GM21619 (cell line): ENCODE measurements around the gene ROBO2.

Experiments
- ATAC-seq: cut with Tn5 transposase; IDR thresholded peaks from one replicate; pipeline ENCODE4 v1.9.1; 2021; ENCODE audit not compliant: unreplicated experiment

Gene ROBO2

GRCh38 chr3:77102951-77103769 is 63.3 kb downstream of the ROBO2 start:
- no peak for ATAC-seq

DNA sequence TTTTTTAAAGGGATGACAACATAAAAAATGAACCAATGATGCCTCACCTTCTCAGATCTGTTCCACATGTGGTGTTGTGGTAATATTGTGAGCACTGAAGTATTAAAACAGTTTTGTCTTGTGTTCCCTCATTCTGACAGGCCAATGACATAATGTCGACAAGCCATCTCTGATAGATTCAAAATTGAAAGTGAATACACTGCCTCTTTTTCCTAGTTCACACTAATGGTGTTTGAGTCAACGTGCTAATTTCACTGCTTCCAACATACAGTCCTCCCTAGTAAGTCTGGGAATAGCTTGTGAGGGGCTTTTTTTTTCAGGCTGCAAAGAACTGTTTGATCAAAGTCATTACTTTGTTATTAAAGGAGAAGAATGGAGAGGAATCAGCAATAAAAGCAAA is 82.8 kb downstream of the ROBO2 start:
- ATAC-seq = no peak

- no peak for ATAC-seq
Measured at GRCh38 chr3:77125966-77126365, 86.1 kb downstream of the ROBO2 start.

DNA sequence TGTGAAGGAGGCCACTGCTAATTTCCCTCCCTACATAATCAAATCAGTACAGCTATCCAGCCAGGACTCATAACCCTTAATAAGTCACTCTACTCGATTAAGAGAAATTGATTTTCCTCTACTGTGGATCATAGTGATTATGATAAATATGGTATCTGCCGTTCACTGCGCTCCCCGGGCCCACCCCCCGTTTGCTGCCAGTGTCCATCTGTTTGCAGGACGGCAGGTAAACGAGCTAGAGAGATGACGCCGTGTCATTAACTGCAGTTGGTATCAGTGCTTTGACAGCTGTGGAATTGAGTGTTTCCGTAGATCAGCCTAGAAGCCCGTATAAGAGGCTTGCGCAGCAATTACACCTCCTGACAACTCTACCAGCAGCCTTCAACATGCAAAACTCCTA is 94.9 kb downstream of the ROBO2 start:
- ATAC-seq = no peak

DNA sequence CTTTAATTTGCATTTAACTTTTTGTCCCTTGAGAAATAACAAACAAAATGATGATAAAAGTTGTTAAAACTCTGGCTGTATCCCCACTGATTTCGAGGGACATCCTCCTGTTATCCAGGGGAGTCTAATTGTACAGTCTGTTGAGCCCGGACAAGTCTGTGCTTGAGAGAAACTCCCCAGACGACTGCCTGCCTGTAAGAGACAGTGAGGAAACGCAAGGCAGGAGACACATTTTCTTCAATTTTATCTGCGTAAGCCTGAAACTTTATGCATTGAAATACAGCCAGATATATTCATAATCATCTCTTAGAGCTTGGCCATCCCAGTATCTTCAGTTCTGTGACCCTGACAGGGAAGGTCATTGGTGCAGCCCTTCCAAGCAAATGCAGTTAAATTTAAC is 97.7 kb downstream of the ROBO2 start:
- no peak for ATAC-seq

DNA sequence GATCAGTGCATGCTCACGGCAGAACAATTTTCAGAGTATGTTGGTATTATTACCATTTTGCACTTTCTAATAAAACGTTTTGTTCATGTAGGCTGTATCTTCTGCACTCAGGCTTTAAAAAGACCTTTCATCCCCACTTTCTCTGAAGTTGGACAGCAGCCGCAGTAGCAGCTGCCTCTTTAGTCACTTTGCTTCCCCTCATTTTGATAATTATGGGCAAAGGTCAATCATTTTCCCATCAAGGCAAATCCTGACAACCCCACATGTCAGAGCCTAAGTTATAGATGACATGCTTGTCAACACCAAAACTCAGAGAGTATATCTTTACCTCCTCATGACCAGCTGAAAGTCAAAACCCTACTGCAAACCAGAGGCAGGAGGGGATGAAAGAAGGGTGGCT is 99.7 kb downstream of the ROBO2 start:
- no peak for ATAC-seq

DNA sequence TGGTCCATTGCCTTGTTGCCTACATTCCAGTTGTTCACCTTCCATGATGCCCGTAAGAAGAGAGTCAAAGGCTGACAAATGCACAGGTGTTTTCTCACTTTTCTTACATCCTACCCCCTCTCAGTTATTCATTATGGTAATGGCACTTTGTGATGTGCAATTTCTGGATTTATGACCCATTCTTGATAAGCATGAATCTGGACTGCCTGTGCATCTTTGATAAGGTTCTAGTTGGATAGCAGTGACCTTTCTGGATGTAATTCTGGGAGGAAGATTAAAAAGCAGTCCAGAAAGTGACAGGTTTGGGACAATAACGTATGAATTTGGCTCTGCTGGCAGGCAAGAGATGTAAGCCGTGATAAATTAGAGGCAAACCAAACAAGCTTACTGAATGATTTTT is 101.5 kb downstream of the ROBO2 start:
- ATAC-seq = no peak

GRCh38 chr3:77142578-77142977 is 102.7 kb downstream of the ROBO2 start:
- ATAC-seq = no peak

DNA sequence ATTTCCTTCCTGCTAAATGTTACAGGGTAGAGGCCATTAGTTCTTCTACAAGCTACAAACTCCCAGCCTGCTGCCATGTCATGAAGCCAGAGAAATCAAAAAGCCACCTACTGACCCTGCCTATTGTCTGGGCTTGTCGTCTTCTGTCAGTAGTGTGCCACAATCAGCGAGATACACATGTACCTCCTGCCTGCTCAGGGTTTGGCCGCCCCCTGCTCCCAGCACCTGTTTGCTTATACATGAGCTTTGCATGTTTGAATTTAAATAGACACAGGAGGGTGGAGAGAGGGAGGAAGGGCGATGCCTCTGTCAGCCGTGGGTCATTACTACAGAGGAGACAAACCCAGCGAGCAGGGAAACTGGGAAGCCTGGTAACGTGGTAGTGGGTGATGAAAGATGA is 106.1 kb downstream of the ROBO2 start:
- no peak for ATAC-seq

DNA sequence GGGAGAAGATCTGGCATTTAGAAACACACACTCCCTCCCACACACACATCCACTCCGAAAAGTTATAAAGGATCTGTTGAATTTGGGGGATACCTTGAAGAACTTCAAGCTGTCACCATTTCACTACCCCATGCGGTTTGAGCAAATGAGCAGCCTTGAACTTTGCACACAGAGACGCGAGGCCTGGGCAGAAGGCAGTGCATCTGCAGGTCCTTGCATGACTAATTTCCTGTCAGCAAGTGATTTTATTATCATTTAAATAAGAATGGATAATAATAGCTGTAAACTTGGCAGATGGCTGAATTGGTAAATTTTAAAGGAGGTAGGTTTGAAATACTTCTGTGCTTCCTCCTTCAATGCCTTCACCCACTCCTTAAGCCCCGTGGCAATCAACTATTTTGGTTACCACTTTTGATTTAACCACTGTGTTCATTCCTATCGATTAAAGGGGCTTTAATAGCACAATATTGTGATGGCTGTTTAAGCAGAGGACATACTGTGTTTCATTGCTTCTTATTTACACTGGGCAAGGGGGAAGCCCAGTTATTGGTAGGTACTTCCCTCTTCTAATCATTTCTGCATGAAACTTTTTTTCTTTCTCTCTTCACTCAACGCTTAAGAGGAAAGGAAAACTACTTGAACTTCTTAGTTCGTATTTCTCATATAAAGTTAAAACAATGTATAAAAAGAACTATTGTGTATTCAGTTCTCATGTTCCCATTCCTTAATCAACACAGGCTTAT is 108.1 kb downstream of the ROBO2 start:
- ATAC-seq = no peak

GRCh38 chr3:77149382-77149781 is 109.5 kb downstream of the ROBO2 start:
- ATAC-seq = no peak

GRCh38 chr3:77150028-77150427 is 110.1 kb downstream of the ROBO2 start:
- ATAC-seq = no peak

DNA sequence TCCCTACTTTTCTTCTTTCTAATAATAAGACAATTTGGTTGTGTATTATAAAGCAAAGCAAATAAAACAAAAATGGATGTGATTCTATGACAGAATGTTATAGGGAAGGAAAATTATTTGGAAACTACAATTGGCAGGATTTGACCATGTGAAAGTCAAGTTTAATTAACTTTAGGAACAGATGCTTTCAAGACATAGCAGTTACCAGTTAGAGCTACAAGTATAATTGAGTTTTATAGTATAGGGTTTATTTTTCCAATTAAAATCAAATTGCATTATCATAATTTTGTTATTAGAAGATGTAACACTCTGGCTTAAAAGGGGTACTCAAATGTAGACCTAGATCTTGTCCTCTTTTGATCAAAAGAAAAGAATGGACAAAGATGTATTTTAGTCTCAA is 110.9 kb downstream of the ROBO2 start:
- no peak for ATAC-seq

GRCh38 chr3:77158730-77159581 is 119.1 kb downstream of the ROBO2 start:
- no peak for ATAC-seq

DNA sequence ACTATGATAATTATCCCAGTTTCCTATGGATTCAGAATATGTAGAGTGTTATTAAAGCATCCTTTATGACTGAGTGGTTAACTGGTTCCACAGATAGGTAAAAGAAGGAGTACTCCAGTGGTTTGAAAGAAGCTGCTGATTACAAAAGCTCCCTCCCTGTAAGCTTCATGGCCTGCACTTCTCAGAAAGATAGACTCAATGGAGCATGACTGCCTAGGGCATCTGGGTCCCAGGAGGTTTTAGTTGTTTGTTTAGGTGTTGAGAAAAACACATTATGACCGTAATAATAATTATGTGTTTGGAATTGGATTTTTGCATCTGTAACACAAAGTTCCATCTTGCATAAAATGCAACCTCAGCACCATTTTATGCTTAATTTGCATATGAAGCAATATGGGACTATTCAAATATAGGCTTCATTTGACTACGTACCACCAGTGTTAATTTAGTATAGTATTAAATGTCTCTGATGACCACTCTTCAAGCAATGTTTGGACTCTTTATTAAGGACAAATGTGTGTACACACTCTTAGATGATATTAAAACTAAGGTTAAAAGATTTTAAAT is 121.1 kb downstream of the ROBO2 start:
- ATAC-seq = no peak

- no peak for ATAC-seq
Measured at GRCh38 chr3:77169823-77170222, 129.9 kb downstream of the ROBO2 start.

GRCh38 chr3:77171026-77171425 is 131.1 kb downstream of the ROBO2 start:
- no peak for ATAC-seq

- no peak for ATAC-seq
Measured at GRCh38 chr3:77179762-77180161, 139.9 kb downstream of the ROBO2 start.

DNA sequence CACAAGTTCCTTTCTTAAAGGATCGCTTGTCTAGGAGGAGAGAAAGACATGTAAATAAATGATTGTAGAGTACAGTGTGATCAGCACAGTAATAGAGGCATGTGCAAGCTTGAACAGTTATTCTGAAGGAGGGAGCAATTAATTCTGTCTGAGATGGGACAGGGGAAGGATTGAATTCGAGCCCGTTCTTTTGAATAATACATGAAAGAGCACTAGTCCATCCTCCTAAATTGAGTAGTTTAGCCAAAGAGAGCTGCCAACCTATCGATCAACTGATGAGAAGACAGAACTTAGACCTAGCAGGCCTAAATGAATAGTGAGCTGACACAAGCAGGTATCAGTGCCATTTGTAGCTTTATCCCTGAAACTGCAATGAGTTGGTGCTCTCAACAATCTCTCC is 142.4 kb downstream of the ROBO2 start:
- ATAC-seq = no peak

GRCh38 chr3:77186319-77186718 is 146.4 kb downstream of the ROBO2 start:
- ATAC-seq = no peak

GRCh38 chr3:77186728-77187127 is 146.8 kb downstream of the ROBO2 start:
- ATAC-seq = no peak
